Neural cell (in vitro differentiated cells): ENCODE results near the gene PHACTR1.

Source experiments
- EZH2 ChIP-seq: fragments of 200-600, 300-800 bp; shearing (Covaris generic), sonication (generic); IDR thresholded peaks from 2 replicates; pipeline ENCODE4 v1.6.1; 2014; ENCODE audit warnings: antibody characterized with exemption, low read length, borderline replicate concordance, mild to moderate bottlenecking; ENCODE audit not compliant: insufficient read depth, poor library complexity, severe bottlenecking
- TAF1 ChIP-seq: IDR thresholded peaks from 2 replicates; pipeline ENCODE4 v1.6.1; 2012; ENCODE audit warnings: low read depth
- TF ChIP-seq, protein P1 (sequence below): fragments of 450-650 bp; IDR thresholded peaks from 2 replicates; pipeline ENCODE4 v1.5.1; 2014; ENCODE audit warnings: antibody characterized with exemption, mild to moderate bottlenecking, moderate library complexity; ENCODE audit not compliant: poor library complexity, severe bottlenecking
- TF ChIP-seq, protein P2 (sequence below): IDR thresholded peaks from 2 replicates; pipeline ENCODE4 v1.6.1; 2012; ENCODE audit warnings: borderline replicate concordance

DNA sequence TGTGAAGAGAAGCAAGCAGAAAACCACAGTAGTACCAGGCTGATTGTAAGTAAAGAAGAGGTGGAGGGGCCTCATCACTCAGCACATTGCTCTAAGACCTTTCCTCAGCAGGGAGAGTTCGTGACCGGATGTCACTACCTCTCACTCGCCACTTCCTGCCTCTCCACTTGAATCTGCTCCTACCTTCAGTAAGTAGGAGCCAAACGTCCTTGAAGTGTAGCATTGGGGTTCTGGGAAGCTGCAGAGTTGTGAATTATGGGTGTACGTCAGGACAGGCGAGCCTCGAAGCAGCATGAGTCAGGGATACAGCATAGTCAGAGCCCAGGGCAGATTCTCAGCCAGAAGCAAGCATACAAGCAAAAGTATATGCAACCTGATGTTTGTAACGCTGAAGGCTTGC, 224.9 kb downstream of the PHACTR1 start:
- TF ChIP-seq EZH2 (no peak), TAF1 (no peak)
- TF ChIP-seq, protein P1, sequence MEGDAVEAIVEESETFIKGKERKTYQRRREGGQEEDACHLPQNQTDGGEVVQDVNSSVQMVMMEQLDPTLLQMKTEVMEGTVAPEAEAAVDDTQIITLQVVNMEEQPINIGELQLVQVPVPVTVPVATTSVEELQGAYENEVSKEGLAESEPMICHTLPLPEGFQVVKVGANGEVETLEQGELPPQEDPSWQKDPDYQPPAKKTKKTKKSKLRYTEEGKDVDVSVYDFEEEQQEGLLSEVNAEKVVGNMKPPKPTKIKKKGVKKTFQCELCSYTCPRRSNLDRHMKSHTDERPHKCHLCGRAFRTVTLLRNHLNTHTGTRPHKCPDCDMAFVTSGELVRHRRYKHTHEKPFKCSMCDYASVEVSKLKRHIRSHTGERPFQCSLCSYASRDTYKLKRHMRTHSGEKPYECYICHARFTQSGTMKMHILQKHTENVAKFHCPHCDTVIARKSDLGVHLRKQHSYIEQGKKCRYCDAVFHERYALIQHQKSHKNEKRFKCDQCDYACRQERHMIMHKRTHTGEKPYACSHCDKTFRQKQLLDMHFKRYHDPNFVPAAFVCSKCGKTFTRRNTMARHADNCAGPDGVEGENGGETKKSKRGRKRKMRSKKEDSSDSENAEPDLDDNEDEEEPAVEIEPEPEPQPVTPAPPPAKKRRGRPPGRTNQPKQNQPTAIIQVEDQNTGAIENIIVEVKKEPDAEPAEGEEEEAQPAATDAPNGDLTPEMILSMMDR: no peak
- TF ChIP-seq, protein P2, sequence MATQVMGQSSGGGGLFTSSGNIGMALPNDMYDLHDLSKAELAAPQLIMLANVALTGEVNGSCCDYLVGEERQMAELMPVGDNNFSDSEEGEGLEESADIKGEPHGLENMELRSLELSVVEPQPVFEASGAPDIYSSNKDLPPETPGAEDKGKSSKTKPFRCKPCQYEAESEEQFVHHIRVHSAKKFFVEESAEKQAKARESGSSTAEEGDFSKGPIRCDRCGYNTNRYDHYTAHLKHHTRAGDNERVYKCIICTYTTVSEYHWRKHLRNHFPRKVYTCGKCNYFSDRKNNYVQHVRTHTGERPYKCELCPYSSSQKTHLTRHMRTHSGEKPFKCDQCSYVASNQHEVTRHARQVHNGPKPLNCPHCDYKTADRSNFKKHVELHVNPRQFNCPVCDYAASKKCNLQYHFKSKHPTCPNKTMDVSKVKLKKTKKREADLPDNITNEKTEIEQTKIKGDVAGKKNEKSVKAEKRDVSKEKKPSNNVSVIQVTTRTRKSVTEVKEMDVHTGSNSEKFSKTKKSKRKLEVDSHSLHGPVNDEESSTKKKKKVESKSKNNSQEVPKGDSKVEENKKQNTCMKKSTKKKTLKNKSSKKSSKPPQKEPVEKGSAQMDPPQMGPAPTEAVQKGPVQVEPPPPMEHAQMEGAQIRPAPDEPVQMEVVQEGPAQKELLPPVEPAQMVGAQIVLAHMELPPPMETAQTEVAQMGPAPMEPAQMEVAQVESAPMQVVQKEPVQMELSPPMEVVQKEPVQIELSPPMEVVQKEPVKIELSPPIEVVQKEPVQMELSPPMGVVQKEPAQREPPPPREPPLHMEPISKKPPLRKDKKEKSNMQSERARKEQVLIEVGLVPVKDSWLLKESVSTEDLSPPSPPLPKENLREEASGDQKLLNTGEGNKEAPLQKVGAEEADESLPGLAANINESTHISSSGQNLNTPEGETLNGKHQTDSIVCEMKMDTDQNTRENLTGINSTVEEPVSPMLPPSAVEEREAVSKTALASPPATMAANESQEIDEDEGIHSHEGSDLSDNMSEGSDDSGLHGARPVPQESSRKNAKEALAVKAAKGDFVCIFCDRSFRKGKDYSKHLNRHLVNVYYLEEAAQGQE: no peak
